H1 (cell line): ENCODE measurements around the gene DHCR7. TPM values are rescaled to one million over a fixed set of nuclear protein-coding genes. Genes with fewer than 3 reads are reported as not detected.

Experiments used
- CTCF ChIA-PET: fragments of 300-600 bp; sonication (Branson Sonifier 250); formaldehyde crosslinking; loops from one replicate; lab custom pipeline; 2021; ENCODE audit not compliant: partially characterized antibody; lab: Charles Lee
- POLR2A ChIA-PET: fragments of 300-600 bp; sonication (Branson Sonifier 250); formaldehyde crosslinking; loops from one replicate; lab custom pipeline; 2021; ENCODE audit warnings: inconsistent platforms; ENCODE audit not compliant: partially characterized antibody; lab: Charles Lee
- DNase-seq, 2 experiments: peaks; one replicate each; pipeline versions ENCODE4 v3.0.0 to v3.0.0-alpha.2; 2010 to 2022; ENCODE audit warnings: low spot score in 2 of 2, low read depth in 1 of 2, mixed read lengths in 1 of 2
- FAIRE-seq: peaks from 2 replicates; lab custom pipeline; 2011; peaks lifted over from hg19 to GRCh38; lab: Jason Lieb, UNC
- H2AFZ ChIP-seq: 2 replicates; pipeline ENCODE4 v1.8.1; 2012; ENCODE audit warnings: low read length, inconsistent platforms
- H2AK5ac ChIP-seq: 2 replicates; pipeline ENCODE4 v1.6.1; 2013; ENCODE audit warnings: low read depth, low read length
- H2BK120ac ChIP-seq: replicated peaks from 2 replicates; pipeline ENCODE3; 2013; ENCODE audit warnings: low read depth, low read length, inconsistent platforms
- H2BK12ac ChIP-seq: 2 replicates; pipeline ENCODE4 v1.6.1; 2013; ENCODE audit warnings: low read depth, low read length
- H2BK15ac ChIP-seq: 2 replicates; pipeline ENCODE4 v1.6.1; 2013; ENCODE audit warnings: low read length
- H2BK20ac ChIP-seq: 2 replicates; pipeline ENCODE4 v1.6.1; 2013; ENCODE audit warnings: low read length
- H2BK5ac ChIP-seq: 2 replicates; pipeline ENCODE4 v1.6.1; 2013; ENCODE audit warnings: low read depth, low read length
- H3K14ac ChIP-seq: 2 replicates; pipeline ENCODE4 v1.6.1; 2013; ENCODE audit warnings: inconsistent platforms; ENCODE audit not compliant: insufficient read length
- H3K18ac ChIP-seq: 2 replicates; pipeline ENCODE4 v1.6.1; 2013; ENCODE audit warnings: low read length; ENCODE audit errors: extremely low read depth
- H3K23ac ChIP-seq: 2 replicates; pipeline ENCODE4 v1.6.1; 2013; ENCODE audit warnings: inconsistent platforms; ENCODE audit not compliant: insufficient read length
- H3K23me2 ChIP-seq: 2 replicates; pipeline ENCODE4 v1.6.1; 2013; ENCODE audit warnings: low read depth, low read length
- H3K27ac ChIP-seq: 2 replicates; pipeline ENCODE4 v1.6.1; 2011; ENCODE audit warnings: low read depth, low read length, inconsistent platforms
- H3K27me3 ChIP-seq, 4 experiments: replicated peaks in 1 of 4; 1 replicate in 1 of 4; 2 replicates in 3 of 4; pipeline versions ENCODE4 v1.6.1 to v1.8.1; 2011 to 2013; ENCODE audit warnings: low read length in 3 of 4, mild to moderate bottlenecking in 3 of 4, inconsistent platforms in 2 of 4, mixed read lengths in 2 of 4, moderate library complexity in 1 of 4; ENCODE audit not compliant: control insufficient read depth in 3 of 4, insufficient read depth in 3 of 4; ENCODE audit errors: extremely low read depth in 1 of 4
- H3K36me3 ChIP-seq, 4 experiments: 2 replicates each; pipeline versions ENCODE4 v1.6.1 to v1.8.1; 2011 to 2013; ENCODE audit warnings: mild to moderate bottlenecking in 4 of 4, low read length in 3 of 4, moderate library complexity in 2 of 4, control low read depth in 1 of 4, inconsistent platforms in 1 of 4; ENCODE audit not compliant: insufficient read depth in 4 of 4, control insufficient read depth in 2 of 4
- H3K4ac ChIP-seq: replicated peaks from 2 replicates; pipeline ENCODE3; 2013; ENCODE audit warnings: low read length, low read depth, mixed read lengths, inconsistent platforms; ENCODE audit not compliant: insufficient read length
- H3K4me1 ChIP-seq, 4 experiments: replicated peaks in 1 of 4; 1 replicate in 1 of 4; 2 replicates in 3 of 4; pipeline versions ENCODE4 v1.6.1 to v1.8.1; 2011 to 2013; ENCODE audit warnings: low read length in 3 of 4, inconsistent platforms in 2 of 4, mixed read lengths in 1 of 4; ENCODE audit not compliant: insufficient read depth in 4 of 4, control insufficient read depth in 3 of 4
- H3K4me2 ChIP-seq, 2 experiments: 2 replicates each; pipeline versions ENCODE4 v1.6.1 to v1.8.1; 2011 to 2013; ENCODE audit warnings: low read depth in 2 of 2, low read length in 2 of 2, control low read depth in 1 of 2, inconsistent platforms in 1 of 2, mild to moderate bottlenecking in 1 of 2; ENCODE audit not compliant: insufficient read depth in 1 of 2
- H3K4me3 ChIP-seq, 4 experiments: fragments of 200-600, 300-600 bp in 1 of 4; sonication (generic), shearing (Covaris generic), sonication (Bioruptor Twin) in 1 of 4; 2 replicates each; pipeline versions ENCODE4 v1.5.1 to v1.8.1; 2011 to 2016; ENCODE audit warnings: low read length in 4 of 4, low read depth in 3 of 4, control low read depth in 2 of 4, inconsistent platforms in 2 of 4, mild to moderate bottlenecking in 2 of 4, mixed read lengths in 1 of 4, moderate library complexity in 1 of 4; ENCODE audit not compliant: insufficient read depth in 2 of 4; ENCODE audit errors: extremely low read depth in 1 of 4
- H3K56ac ChIP-seq: replicated peaks from 2 replicates; pipeline ENCODE3; 2013; ENCODE audit warnings: low read depth, mild to moderate bottlenecking, mixed read lengths, low read length, inconsistent platforms; ENCODE audit not compliant: insufficient read length
- H3K79me1 ChIP-seq: 2 replicates; pipeline ENCODE4 v1.6.1; 2013; ENCODE audit warnings: low read depth, low read length, control low read depth
- H3K79me2 ChIP-seq, 2 experiments: 2 replicates each; pipeline versions ENCODE4 v1.6.1 to v1.8.1; 2012 to 2013; ENCODE audit warnings: low read length in 2 of 2, mild to moderate bottlenecking in 2 of 2, inconsistent platforms in 1 of 2; ENCODE audit not compliant: insufficient read depth in 2 of 2, control insufficient read depth in 1 of 2
- H3K9ac ChIP-seq, 4 experiments: replicated peaks in 1 of 4; 1 replicate in 1 of 4; 2 replicates in 3 of 4; pipeline versions ENCODE4 v1.6.1 to v1.8.1; 2011 to 2013; ENCODE audit warnings: low read depth in 3 of 4, low read length in 3 of 4, control low read depth in 2 of 4, mild to moderate bottlenecking in 2 of 4, moderate library complexity in 2 of 4, inconsistent platforms in 1 of 4; ENCODE audit errors: extremely low read depth in 1 of 4
- H3K9me3 ChIP-seq, 2 experiments: 2 replicates each; pipeline versions ENCODE4 v1.6.1 to v1.8.1; 2012 to 2013; ENCODE audit warnings: mild to moderate bottlenecking in 2 of 2, moderate library complexity in 2 of 2, control low read depth in 1 of 2, inconsistent platforms in 1 of 2, low read depth in 1 of 2, low read length in 1 of 2, mixed read lengths in 1 of 2; ENCODE audit not compliant: insufficient read depth in 2 of 2
- H4K20me1 ChIP-seq, 2 experiments: replicated peaks in 1 of 2; 2 replicates each; pipeline versions ENCODE3 to v1.8.1; 2011 to 2013; ENCODE audit warnings: inconsistent platforms in 2 of 2, low read length in 2 of 2, mild to moderate bottlenecking in 1 of 2; ENCODE audit not compliant: insufficient read depth in 2 of 2, control insufficient read depth in 1 of 2
- H4K5ac ChIP-seq: 2 replicates; pipeline ENCODE4 v1.6.1; 2013; ENCODE audit warnings: low read length, low read depth, mixed read lengths, inconsistent platforms; ENCODE audit not compliant: insufficient read length
- H4K8ac ChIP-seq: 2 replicates; pipeline ENCODE4 v1.8.0; 2013; ENCODE audit warnings: mild to moderate bottlenecking, moderate library complexity, low read length, inconsistent platforms; ENCODE audit not compliant: insufficient read depth; ENCODE audit errors: extremely low read depth
- H4K91ac ChIP-seq: replicated peaks from 2 replicates; pipeline ENCODE3; 2013; ENCODE audit warnings: low read length, mixed read lengths, inconsistent platforms; ENCODE audit not compliant: insufficient read length
- ATF2 ChIP-seq: IDR thresholded peaks from 2 replicates; pipeline ENCODE4 v1.6.1; 2012; ENCODE audit warnings: low read length, inconsistent platforms
- CTCF ChIP-seq, 3 experiments: IDR thresholded peaks; 1 replicate in 2 of 3; 2 replicates in 1 of 3; pipeline versions ENCODE4 v1.5.1 to v1.6.1; 2011; ENCODE audit warnings: low read length in 3 of 3, mild to moderate bottlenecking in 3 of 3, inconsistent platforms in 2 of 3, low read depth in 1 of 3, moderate library complexity in 1 of 3; ENCODE audit not compliant: insufficient read depth in 1 of 3; ENCODE audit errors: control extremely low read depth in 1 of 3
- JUN ChIP-seq: IDR thresholded peaks from 2 replicates; pipeline ENCODE4 v1.6.1; 2011; ENCODE audit warnings: low read depth, mild to moderate bottlenecking, improper control_type of control experiment, low read length
- PHF8 ChIP-seq: fragments of 200-600 bp; sonication (generic); conservative IDR thresholded peaks from 2 replicates; pipeline ENCODE4 v1.7.1; 2012; ENCODE audit warnings: low read depth, mild to moderate bottlenecking, inconsistent platforms, low read length, moderate library complexity
- SIN3A ChIP-seq, 2 experiments: IDR thresholded peaks in 1 of 2; conservative IDR thresholded peaks in 1 of 2; 2 replicates each; pipeline ENCODE4 v1.6.1; 2011 to 2012; ENCODE audit warnings: low read length in 2 of 2, improper control_type of control experiment in 1 of 2, low read depth in 1 of 2, mild to moderate bottlenecking in 1 of 2
- TCF12 ChIP-seq: IDR thresholded peaks from 2 replicates; pipeline ENCODE4 v1.6.1; 2011; ENCODE audit warnings: low read depth, mild to moderate bottlenecking, low read length
- USF2 ChIP-seq: IDR thresholded peaks from 2 replicates; pipeline ENCODE4 v1.6.1; 2011; ENCODE audit warnings: low read length, improper control_type of control experiment
- WGBS, 2 experiments: shearing (Covaris generic) in 1 of 2; methylation state at CpG; one replicate each; pipeline versions ENCODE4 v1.1.6 to v1.1.7; 2013 to 2015; ENCODE audit warnings: low lambda C conversion rate in 2 of 2, mixed read lengths in 2 of 2, inconsistent platforms in 1 of 2, low coverage in 1 of 2, missing lambda C conversion rate in 1 of 2; ENCODE audit not compliant: insufficient replicate concordance in 2 of 2, insufficient coverage in 1 of 2, insufficient read length in 1 of 2; ENCODE audit errors: extremely low coverage in 1 of 2, missing lambda C conversion rate in 1 of 2; 5-methylcytosine and 5-hydroxymethylcytosine counted together
- polyA plus RNA-seq, 7 experiments: library from polyadenylated mRNA; depleted of rRNA in 3 of 7; stranded (reverse) in 5 of 7; unstranded in 2 of 7; fragments of >200 nt in 5 of 7; fragments of 200-250 nt in 2 of 7; gene quantifications; 1 replicate in 5 of 7; 2 replicates in 1 of 7; 4 replicates in 1 of 7; pipeline versions ENCODE4 v1.2.1 to v1.2.3, GENCODE V29; 2011 to 2013; ENCODE audit warnings: missing spikeins in 2 of 7, mixed read lengths in 2 of 7
- total RNA-seq: library from RNA; stranded (reverse); fragmentation: NEBNext Ultra II Directional; extraction: Animal tissue kit (Norgen Biotek cat#: 25700); gene quantifications from 2 replicates; pipeline ENCODE4 v1.2.1, GENCODE V29; 2021

Gene DHCR7
- total and polyA plus RNA-seq, 2 of the 8 experiments (the other 6 are each of a cell fraction or from before 2014, with no cell fraction given) = 144 to 157 TPM

- FAIRE-seq = no peak
- no peak overlapping the region for H2BK120ac ChIP-seq
- no peak overlapping the region for H3K4me3 ChIP-seq
- H2AFZ ChIP-seq = no peak overlapping the region
- no peak overlapping the region for H3K23ac ChIP-seq
- no peak overlapping the region for H3K27ac ChIP-seq
- H4K91ac ChIP-seq = no peak overlapping the region
- H3K23me2 ChIP-seq = peaks cover 3% of the 10 kb centered on the region; the same call in 1 of the 2 replicates
- H3K56ac ChIP-seq = no peak overlapping the region
- H3K9ac ChIP-seq = no peak overlapping the region
- H2AK5ac ChIP-seq = no peak overlapping the region
- H3K4me2 ChIP-seq = no peak overlapping the region
- CTCF ChIA-PET = interaction anchor here (0.6 to 1.6 kb wide), 5 partner anchors 22 to 797 kb away, joined by 3 to 5 read pairs (median 3); no protein-coding TSS in a partner anchor
- no peak overlapping the region for H3K14ac ChIP-seq
- H3K18ac ChIP-seq = no peak overlapping the region
- POLR2A ChIA-PET = no interaction called here
- no peak overlapping the region for H2BK12ac ChIP-seq
- no peaks in the 10 kb centered on the region for H3K9me3 ChIP-seq
- no peak for DNase-seq
- no peak overlapping the region for H3K4ac ChIP-seq
- no peak overlapping the region for H4K5ac ChIP-seq
- H2BK5ac ChIP-seq = no peak overlapping the region
- H2BK20ac ChIP-seq = no peak overlapping the region
- H3K79me2 ChIP-seq = no peaks in the 10 kb centered on the region
- 84% methylated on average over 10 of the region's 10 CpGs; no CpG with 5 or more reads in 1 of the 2 experiments for WGBS, 2 experiments
- no peaks in the 10 kb centered on the region for H3K79me1 ChIP-seq
- no peaks in the 10 kb centered on the region for H3K36me3 ChIP-seq
- no peaks in the 10 kb centered on the region for H3K4me1 ChIP-seq
- no peaks in the 10 kb centered on the region; a peak in 2 of 7 replicates for H3K27me3 ChIP-seq
- peak overlapping the region; percentile 72 for H4K8ac ChIP-seq
- peaks cover 0 to 2% of the 10 kb centered on the region in 2 experiments for H4K20me1 ChIP-seq
- H2BK15ac ChIP-seq = no peak overlapping the region
- TF ChIP-seq CTCF (IDR thresholded peaks at IDR 0.05; ENCODE audit: control extremely low read depth in 1 of 3, insufficient read depth in 1 of 3, low read depth in 1 of 3, low read length in 3 of 3) (no peak), SIN3A (conservative IDR thresholded peaks at IDR 0.05 in 1 of 2, IDR thresholded peaks at IDR 0.05 in 1 of 2; ENCODE audit: low read depth in 1 of 2, low read length in 2 of 2) (no peak), ATF2 (no peak), PHF8 (no peak), USF2 (no peak), JUN (no peak), TCF12 (no peak)
Measured at GRCh38 chr11:71397331-71397860, 50.8 kb downstream of the DHCR7 start.
